ENCODE measurements around the gene POU2AF1.

POU2AF1 gene

DNA sequence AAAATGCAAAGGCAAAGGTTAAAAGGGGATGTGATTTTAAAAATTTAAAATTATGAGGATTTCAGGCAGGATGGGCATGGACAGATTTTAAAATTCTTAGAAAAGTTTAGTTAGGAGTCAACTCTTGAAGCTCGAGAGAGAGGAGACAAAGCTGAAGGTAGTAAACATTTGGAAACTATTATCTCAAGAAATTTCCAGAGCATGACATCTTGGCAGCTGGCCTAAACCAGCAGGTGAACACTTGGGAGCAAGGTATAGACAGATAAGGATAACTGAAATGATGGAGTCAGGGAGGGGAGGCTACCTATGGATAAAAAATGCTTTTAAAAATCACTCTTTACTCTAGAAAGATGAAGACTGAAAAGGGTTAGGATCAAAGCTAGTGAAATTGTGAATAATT, 67.0 kb downstream of the POU2AF1 start:
- no peak for DNase-seq (ENCODE audit: low read depth)

DNA sequence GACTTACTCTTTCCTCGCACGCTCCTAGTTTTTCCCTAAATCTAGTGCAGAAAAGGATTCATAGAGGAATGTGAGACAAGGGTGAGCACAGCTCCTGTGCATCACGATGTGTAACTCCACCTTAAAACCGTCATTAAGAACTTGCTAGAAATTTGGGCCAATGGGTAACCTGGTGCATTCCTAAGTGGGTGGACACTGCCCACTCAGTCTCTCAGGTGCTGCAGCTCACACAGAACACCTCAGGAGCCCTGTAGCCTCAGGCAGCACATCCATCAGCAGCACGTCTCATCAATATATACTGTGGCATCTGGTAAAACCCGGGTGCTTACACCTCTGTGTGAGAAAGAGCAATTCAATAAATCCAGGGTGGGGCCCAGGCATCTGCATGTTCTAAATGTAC, 68.4 kb downstream of the POU2AF1 start:
- DNase-seq (ENCODE audit: low read depth): no peak

- no peak for DNase-seq (ENCODE audit: low read depth)
Measured at GRCh38 chr11:111310088-111310487, 69.0 kb downstream of the POU2AF1 start.

DNA sequence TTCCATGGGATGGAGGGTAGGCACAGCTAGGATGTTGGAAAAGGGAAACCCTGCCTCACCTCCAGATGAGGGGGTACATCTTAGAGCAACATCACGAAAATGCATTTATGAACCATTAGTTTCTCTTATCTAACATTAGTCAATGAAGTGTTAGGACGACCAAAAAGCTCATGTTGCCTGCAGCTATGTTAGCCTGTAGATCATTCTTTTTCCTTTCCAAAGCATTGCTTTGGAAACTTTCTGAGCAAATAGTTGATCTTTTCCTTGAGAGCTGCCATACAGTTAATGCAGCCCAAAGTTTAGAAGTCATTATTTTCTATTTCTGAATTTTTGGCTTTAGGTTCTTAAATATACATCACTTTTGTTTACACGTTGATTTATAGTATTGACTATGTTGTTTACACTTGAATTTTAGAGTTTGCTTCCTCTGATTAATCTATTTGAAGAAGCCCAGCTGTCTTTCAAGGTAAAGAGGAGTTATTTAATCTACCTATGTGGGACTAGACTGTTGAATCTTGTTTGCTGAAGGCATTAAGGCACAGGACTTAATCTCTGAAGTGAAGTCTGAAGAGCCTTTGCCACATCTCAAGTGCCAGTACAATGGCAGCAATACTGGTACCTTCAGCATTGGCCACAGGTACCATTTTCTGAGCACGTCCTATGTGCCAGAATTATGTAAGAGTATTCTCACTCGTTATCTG, 69.7 kb downstream of the POU2AF1 start:
- no peak for DNase-seq (ENCODE audit: low read depth)

GRCh38 chr11:111308140-111308539, 70.9 kb downstream of the POU2AF1 start:
- no peak for DNase-seq (ENCODE audit: low read depth)

DNA sequence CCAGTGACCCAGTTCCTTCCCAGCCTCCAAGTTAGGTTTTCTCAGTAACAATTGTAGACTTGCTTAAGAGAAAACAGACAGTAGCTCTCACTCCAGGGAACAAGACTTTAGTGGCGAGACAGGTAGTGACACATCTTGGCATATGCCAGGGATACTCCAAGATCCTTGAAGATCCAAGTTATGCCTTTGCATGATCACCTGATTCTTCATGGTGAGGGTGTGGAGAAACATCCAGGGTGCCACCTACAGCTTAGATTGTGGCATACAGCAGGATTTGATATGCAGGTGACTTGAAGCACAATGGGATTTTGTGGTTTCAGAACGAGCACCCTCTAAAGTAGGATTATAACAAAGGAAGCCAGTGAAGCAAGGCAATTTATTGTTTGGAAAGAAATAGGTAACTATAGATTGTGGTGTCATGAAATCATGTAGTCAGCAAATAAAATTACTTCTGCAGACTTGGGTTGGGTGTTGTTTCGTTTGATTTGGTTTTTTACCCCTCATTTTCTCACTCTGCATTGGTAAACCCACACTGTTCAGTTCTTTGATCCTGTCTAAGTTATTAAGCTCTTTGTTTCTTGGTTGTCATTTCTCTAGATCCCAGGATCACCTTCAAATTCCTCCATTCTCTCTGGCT, 71.5 kb downstream of the POU2AF1 start:
- DNase-seq (ENCODE audit: low read depth): no peak

DNA sequence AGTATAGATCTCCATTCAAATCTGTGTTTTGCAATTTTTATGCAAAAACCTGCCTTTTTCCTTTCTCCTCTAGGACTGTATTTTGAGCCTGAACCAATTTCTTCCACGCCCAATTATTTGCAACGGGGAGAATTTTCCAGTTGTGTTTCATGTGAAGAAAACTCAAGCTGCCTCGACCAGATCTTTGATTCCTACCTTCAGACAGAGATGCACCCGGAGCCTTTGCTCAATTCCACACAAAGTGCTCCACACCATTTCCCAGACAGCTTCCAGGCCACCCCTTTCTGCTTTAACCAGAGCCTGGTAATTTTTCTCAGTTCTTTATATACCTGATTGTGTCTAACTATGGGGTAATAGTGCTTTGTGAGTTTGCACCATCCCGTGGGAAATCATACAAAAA, 72.8 kb downstream of the POU2AF1 start:
- DNase-seq (ENCODE audit: low read depth): no peak

GRCh38 chr11:111305876-111306275, 73.2 kb downstream of the POU2AF1 start:
- no peak for DNase-seq (ENCODE audit: low read depth)

DNA sequence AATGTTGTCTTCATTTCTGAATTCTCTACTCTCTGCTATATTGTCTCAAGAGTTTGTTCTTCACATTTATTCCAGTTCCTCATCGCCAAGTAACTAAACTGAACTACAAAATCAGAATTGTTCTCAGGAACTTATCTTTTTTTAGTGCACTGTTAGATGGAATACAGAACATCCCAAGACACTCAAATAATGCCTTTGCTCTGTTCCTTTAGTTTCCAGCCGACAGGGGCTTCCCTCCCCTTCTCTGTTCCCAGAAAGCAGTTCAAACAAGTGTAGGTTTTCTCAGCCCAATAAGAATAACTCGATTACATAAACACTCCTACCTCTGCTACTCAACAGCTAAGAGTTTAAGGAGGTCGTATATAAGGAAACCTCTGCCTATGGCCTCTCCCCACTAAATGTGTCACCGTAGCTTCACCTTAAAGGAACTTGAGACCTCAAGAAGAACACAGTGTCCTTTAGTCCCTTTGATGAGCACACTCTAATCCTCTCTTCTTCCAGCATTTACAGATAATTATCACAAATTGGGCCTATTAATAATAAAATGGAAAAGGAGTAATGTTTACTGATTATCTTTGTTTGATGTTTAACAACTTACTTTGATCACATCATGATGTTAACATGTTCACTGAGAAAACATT, 73.8 kb downstream of the POU2AF1 start:
- DNase-seq (ENCODE audit: low read depth): no peak

DNA sequence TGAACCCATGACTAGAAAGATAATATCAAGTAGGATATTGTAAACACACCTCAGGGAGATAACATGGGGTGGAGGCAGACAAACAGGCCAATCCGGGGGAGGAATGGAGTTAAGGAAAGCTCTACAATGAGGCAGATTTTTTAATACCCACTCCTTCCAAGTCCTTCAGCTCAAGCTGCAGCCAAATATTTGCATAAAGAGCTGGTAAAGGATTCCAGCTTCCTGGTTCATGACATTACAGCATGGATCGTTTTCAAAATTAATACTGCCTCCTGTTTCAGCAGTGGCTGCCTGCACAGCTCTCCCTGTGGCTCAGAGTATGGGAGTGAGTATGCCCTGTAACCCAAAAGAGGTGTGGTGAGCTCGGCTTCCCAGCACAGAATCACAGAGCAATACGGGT, 75.6 kb downstream of the POU2AF1 start:
- no peak for DNase-seq (ENCODE audit: low read depth)

DNA sequence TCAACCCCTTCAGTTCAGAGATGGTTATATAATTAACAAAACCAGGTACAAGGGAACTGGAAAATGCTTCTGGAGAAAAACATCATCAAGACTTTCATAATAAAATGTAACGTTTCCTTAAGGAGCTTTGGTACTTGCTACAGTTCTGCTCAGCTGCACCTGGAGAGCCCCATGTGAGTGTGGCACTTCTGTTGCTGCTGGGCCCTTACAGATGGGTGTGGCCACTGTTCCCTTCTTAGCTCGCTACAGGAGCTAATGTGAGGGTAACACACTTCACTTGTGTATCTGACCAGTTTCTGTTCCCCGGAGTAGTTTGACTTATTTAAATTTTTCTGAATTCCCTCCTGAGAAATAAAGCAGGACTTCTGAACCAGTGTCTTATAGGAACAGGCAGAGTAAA, 76.8 kb downstream of the POU2AF1 start:
- DNase-seq (ENCODE audit: low read depth): no peak

Data from T follicular helper cell (primary cell).